GM19099 (cell line): ENCODE measurements around the gene OSBPL10.

Experiments used
- POLR2A ChIP-seq: IDR thresholded peaks from 3 replicates; pipeline ENCODE4 v1.6.1; 2011; ENCODE audit warnings: low read depth; ENCODE audit not compliant: insufficient read length; ENCODE audit errors: extremely low read depth

The OSBPL10 gene

DNA sequence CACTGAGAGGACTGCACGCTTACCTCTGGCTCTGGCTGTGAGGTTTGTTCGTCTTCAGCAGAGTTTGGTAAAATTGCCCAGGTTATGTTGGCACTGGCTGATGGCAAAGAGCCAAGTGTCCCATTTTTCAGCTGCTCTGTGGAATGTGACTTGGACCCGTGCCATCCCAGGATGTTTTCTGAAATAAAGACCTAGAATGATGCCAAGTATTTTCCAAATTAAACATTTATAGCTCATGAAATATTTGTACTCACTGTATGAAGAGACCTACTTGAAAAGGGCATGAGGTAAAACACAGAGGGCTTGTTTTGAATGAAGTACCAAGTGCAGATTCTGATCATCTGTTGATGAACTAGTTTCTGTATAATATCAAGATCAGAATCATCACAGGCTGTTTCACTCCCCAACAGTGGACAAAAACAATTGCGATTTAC lies 247.8 kb downstream of the OSBPL10 start:
- no peak for TF ChIP-seq POLR2A

DNA sequence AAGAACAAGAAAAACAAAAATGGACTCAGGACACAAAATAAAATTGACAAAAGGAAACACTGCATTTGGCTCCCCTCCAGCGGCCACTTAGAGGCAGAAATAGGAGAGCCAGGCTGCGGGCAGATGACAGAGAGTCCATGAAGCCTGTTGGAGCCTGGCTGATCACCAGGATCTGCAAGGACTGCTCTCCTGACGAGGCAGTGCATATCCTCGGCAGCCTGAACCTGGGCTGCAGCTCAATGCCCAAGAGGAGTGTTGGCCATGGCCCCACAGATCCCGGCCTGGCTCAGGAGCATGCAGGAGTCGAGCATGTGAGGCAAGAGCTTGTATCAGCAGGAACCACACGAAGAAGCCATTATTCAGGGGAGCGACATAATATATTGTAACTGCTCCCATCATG lies 248.5 kb downstream of the OSBPL10 start:
- TF ChIP-seq POLR2A: no peak

DNA sequence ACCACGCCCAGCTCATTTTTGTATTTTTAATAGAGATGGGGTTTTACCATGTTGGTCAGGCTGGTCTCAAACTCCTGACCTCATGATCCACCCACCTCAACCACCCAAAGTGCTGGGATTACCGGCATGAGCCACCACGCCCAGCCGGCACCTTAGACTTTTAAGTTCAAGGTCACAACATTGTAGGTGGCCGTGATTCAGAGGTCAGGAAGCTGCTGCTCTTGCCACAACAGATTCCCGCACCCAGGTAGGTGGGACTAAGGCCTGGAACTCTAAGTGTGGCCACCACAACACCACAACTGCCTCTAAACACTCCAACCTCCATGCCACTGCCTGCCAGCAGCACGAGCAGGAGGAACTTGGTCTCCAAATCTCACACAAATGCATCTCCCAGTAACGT lies 251.5 kb downstream of the OSBPL10 start:
- TF ChIP-seq POLR2A: no peak

DNA sequence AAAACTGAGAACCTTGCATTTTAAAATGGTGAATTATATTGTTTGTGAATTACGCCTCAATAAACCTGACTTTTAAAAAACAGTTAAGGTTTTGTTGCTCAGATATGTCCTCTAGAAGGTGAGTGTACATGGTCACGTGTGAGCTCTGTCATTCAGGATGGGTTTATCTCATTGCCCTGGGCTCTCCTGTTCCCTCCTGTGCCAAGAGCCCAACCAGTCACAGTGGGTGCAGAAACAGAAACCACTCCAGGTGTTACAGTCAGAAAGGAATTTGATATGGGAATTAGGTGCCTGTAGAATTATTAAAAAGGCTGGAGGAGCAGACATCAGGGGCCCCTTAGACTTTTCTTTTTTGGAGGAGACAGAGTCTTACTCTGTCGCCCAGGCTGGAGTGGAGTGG lies 252.0 kb downstream of the OSBPL10 start:
- TF ChIP-seq POLR2A: no peak

DNA sequence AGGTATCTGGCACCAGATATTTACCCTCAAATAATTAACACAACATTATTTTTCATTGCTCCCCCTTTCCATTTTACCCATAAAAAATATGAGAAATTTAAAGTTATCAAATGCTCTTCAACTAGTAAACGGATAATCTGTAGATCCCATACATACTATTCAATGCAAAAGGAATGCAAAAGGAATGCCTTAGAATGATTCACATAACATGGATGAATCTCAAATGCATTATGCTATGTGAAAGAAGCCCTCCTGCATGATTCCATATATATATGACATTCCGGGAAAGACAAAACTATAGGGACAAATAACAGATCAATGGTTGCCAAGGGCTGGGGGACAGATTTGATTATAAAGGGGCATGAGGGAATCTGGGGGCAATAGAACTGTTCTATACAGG lies 252.7 kb downstream of the OSBPL10 start:
- no peak for TF ChIP-seq POLR2A

DNA sequence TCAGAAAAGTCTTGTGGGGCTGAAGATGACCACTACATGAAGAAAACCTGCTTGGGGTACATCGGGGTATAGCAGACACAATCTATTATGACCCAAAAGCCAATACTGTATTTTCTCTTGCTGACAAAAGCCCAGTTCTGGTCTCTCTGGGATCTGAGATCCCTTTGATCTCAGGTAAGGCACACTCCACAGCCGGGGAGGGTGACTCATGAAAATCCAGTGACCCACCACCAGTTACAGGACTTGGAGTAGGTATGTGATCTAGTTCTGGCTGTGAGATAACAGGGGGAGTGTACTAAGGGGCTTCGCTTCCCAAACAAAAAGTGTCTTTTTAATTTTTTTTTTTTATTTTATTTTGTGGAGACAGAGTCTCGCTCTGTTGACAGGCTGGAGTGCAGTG lies 255.1 kb downstream of the OSBPL10 start:
- TF ChIP-seq POLR2A: no peak

DNA sequence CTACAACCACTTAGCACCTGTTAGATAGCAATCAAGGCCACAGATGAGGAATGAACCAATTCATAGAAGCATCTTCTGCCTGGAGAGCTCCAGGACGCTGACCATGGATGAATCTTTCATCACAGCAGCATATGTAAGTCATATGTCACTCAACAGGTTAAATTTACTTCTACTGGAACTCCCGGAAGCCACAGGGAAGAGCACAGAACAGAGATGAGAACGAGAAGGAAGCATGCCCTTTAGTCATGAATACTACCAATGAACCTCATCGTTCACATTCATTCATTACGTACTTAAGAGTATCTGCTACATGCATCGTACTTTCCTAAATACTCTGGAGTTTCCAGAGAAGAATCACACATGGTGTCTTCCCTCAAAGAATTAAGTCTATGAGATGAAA lies 255.5 kb downstream of the OSBPL10 start:
- TF ChIP-seq POLR2A: no peak

DNA sequence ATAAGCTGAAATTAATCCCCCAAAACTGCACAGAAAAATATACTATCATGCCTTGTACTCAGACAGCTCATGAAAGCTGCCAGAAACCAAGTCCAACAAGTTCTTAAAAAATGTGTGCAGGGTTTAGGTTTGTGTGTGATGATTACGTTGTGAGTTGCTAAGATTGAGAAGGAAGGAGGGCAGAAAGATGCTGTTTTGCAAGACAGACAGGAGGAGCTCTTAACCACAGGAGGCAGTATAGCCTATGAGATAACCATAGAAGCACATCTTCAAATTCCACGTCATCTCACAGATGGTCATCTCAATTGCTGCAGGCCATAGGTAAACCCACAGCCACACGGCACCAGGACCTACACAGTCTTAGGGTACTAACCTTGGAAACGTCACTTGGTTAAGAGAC lies 256.4 kb downstream of the OSBPL10 start:
- no peak for TF ChIP-seq POLR2A

DNA sequence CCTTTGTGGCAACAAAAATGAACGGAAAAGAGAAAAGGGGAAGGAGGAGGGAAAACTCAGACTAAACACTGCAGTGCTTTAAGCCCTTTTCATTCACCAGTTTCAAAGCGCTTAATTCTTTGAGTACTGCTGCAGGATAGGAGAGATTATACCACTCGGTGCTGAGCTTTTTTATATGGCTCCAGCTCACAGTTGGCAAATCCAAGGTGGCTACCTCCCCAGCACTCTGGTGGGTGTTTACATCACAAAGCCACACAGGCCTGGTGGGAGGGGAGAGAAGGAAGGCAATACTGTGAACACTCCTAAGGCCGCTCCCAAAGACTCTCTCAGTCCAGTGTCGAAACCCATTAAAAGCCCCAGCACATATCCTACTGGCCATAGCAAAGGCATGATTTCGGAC lies 256.9 kb downstream of the OSBPL10 start:
- TF ChIP-seq POLR2A: no peak

DNA sequence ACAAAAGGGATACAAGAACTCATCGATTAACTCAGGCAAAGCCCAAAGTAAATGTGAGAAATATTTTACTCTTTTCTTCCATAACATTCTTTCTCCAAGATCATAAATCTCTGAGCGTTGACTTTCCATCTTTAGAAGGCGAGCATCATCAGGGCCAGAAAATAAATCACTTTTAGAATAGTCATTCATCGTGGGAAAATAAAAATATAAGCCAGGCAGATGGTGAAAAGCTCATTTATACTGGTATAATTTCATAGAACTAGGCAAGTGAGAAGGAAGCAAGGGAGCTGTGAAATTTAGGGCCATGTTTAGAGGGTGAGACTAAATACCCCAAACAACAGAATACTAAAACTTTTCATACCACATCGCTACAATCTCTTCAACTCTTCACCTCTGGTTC lies 257.4 kb downstream of the OSBPL10 start:
- TF ChIP-seq POLR2A: no peak

DNA sequence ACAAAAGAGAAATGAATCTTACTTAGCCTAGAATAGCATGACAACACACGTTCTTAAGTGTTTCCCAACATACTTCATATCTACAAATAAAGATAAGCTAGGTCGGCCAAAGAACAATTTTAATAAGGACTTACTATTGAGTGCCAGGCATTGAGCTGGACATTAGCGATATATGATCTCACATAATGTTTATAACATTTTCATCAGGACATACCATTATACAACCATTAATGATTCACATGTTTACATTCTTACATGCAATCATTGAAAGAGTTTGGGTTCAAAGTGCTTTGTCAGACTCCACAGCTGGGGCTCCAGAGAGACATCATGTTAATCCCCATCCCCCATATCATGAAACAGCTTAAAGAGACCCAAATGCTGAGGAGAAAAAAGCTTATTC lies 259.4 kb downstream of the OSBPL10 start:
- TF ChIP-seq POLR2A: no peak

DNA sequence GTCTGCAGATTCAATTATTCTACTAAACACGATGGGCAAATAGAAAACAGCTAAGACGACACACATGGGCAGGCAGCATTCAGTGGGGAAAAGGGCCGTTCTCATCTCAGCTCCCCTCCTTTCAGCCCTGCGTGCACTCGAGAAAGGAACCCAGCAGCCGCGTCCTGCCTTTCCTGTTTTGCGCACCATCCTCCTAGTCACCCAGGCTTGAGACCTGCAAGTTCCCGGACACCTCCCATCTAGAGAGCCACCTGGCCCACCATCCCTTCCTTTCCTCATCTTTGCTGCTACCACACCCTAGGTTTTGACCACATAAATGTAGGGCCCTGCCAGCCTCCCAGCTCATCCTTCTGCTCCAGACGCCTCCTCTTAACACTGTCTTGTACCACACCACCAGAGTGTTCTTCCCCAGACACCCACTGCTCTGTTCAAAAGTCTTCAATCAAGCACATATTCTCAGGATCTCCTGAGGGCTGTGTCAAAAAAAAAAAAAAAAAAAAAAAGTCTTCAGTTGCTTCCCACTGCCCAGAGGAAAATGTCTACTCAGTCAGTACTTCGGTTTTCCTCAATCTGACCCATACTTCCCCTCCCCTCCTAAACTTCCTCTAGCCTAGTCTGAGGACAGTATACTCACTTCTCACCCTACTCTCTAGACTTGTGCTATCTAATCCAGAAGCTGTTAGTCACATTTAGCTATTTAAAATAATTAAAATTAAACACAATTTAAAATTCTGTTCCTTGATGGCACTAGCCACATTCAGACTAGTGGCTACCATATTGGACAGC lies 266.4 kb downstream of the OSBPL10 start:
- TF ChIP-seq POLR2A: no peak

DNA sequence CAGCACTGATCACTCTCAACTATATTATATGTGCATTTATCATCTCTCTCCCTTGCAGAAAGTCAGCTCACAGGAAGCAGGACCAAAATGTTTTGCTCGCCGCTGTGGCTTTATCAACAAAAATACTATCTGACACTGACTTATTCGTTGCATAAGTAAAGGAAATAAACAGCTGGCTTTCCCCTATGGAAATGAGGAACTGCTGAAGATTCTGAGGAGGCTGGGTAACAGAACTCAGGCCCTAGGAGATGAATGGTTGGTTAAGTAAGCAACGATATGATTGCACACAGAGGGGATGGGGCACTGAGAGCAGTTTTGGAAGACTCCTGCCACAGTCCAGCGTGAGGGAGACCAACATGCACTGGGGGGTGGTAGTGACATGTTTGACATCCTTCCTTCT lies 267.2 kb downstream of the OSBPL10 start:
- TF ChIP-seq POLR2A: no peak

DNA sequence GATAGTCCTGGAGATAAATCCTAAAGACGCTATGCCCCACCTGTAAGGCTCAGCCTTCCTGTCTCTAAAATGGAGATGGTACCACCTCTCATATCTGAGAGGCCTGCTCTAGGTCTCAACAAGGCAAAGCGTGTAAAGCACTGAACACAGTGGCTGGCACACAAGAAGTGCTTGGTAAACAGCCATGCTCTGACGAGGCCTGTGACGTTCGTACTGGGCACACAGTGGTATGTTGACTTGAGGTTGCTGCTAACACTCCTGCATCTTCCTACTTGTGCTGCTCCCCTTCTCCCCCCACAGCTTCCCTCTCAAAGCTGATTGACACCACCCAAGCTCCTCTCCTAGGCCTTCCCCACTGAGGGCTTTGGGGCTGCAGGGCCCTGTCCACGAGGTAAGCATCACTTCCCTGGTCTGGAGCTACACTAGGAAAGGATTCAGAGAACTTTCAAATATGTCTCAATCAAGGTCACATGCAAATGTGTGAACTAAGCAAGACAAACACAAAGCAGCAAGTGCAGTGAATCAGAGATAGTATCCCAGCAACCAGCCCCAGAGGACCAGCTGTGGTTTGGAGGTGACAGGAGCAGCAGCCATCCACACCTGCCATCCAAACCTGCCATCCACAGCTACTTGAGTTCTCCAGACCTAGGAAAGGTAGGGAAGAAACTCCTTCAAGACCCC lies 270.8 kb downstream of the OSBPL10 start:
- no peak for TF ChIP-seq POLR2A

DNA sequence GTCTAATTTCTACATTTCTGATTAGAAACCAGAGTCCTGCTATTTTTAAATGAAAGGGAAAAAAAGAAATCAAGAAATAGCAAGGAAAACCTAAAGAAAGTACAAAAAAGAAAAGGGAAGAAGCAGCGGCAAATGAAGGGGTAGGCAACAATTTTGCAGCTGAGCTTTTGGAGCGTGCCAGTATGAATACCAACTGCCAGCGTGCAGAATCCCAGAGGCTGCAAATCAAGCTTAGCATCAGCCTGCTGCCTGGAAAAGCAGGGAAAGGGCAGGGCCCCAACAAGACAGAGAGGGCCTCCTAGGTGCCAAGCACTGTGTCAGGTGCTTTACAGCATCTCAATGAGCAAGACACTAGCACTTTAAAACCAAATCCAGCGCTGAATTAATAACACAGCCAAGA lies 271.5 kb downstream of the OSBPL10 start:
- no peak for TF ChIP-seq POLR2A

DNA sequence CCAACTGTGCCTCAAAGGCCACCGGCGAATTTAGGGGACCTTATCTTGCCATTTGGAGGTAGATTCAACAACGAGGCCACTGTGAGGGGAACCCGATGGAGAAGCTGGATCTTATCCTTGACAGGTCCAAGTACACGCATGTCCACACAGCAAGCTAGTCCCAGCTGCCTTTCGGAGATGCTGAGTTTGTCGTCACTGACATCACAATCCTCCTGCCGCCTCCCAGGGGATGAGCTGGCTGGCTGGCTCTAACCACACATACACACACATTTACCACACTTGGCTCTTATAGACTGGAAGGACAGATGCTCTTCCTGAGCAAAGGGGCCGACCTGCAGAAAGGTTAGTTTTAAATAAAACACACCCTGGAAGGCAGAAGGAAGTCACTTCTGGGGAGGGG lies 272.1 kb downstream of the OSBPL10 start:
- TF ChIP-seq POLR2A: no peak
